Ishikawa (cell line): ENCODE results near the gene MAST4.

ENCODE experiments used
- CEBPB ChIP-seq: IDR thresholded peaks from 2 replicates; pipeline ENCODE4 v1.6.1; 2012
- CREB1 ChIP-seq: IDR thresholded peaks from 2 replicates; pipeline ENCODE4 v1.6.1; 2012; ENCODE audit warnings: low read depth
- EGR1 ChIP-seq: IDR thresholded peaks from 2 replicates; pipeline ENCODE4 v1.6.1; 2012
- EP300 ChIP-seq: IDR thresholded peaks from 2 replicates; pipeline ENCODE4 v1.6.1; 2012; ENCODE audit warnings: borderline replicate concordance
- FOXM1 ChIP-seq: IDR thresholded peaks from 2 replicates; pipeline ENCODE4 v1.6.1; 2012; ENCODE audit warnings: low read depth, borderline replicate concordance
- MAX ChIP-seq: IDR thresholded peaks from 2 replicates; pipeline ENCODE4 v1.6.1; 2012
- RAD21 ChIP-seq: IDR thresholded peaks from 2 replicates; pipeline ENCODE4 v1.6.1; 2012; ENCODE audit warnings: low read depth
- REST ChIP-seq: IDR thresholded peaks from 2 replicates; pipeline ENCODE4 v1.6.1; 2012; ENCODE audit warnings: low read depth, mild to moderate bottlenecking
- TAF1 ChIP-seq: IDR thresholded peaks from 2 replicates; pipeline ENCODE4 v1.6.1; 2012; ENCODE audit warnings: low read depth, mild to moderate bottlenecking
- TCF12 ChIP-seq: IDR thresholded peaks from 2 replicates; pipeline ENCODE4 v1.6.1; 2012; ENCODE audit warnings: low read depth
- YY1 ChIP-seq: IDR thresholded peaks from 2 replicates; pipeline ENCODE4 v1.6.1; 2012; ENCODE audit warnings: low read depth

DNA sequence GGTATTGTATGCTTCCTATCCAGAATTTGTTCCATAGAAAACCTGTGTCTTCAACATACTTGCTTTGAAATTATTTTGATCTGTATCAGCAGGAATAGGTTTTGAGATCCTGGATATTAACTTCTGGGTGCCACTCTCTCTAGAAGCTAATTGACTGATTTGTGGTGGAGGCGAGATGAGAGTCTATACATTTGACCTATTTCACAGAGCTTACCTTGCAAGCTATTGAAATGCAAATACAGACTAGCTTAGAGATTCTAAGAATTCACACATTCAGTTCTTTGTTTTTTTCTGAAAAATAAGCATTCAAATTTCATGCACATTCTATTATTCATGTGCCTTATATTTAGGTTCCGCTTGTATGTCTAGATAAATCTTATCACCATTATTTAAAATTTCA lies 246.3 kb downstream of the MAST4 start:
- no peak for TF ChIP-seq YY1
- no peak for TF ChIP-seq CEBPB
- TF ChIP-seq TCF12, result no peak
- TF ChIP-seq TAF1, result no peak
- no peak for TF ChIP-seq FOXM1
- no peak for TF ChIP-seq MAX
- TF ChIP-seq RAD21, result no peak
- TF ChIP-seq EGR1, result no peak
- TF ChIP-seq EP300, result no peak
- TF ChIP-seq REST, result no peak
- no peak for TF ChIP-seq CREB1
